Posterior vena cava (tissue), 2 donors: ENCODE measurements around the gene MPZL2. TPM values are rescaled to one million over a fixed set of nuclear protein-coding genes. Genes with fewer than 3 reads are reported as not detected.

Source experiments
- DNase-seq: peaks from one replicate; pipeline ENCODE4 v3.0.0-alpha.2; 2020; ENCODE audit warnings: low spot score
- intact Hi-C, 2 donors: fragments of 100-400 bp; cut with DNase I; formaldehyde crosslinking; loops; one replicate each; pipeline versions ENCODE4 v1.14.1 to v1.14.2; 2022 to 2023
- total RNA-seq, 2 donors: library from RNA; stranded (reverse); fragmentation: NEBNext Ultra II Directional; extraction: Animal tissue kit (Norgen Biotek cat#: 25700); gene quantifications; one replicate each; pipeline ENCODE4 v1.2.1, GENCODE V29; 2021
- donor health status: DM: yes; HTN: yes; CAD: no.
- donor health status: DM: yes; HTN: yes; CAD: no.

The MPZL2 gene
- total RNA-seq, 2 donors from 2014 or later = 29.8 to 53.3 TPM

GRCh38 chr11:118287006-118287405, 22.9 kb upstream of the MPZL2 start:
- DNase-seq = no peak
- intact Hi-C loops = no loop called here

- intact Hi-C loops = no loop called here
- no peak for DNase-seq
Measured at GRCh38 chr11:118286545-118286944, 22.4 kb upstream of the MPZL2 start.

GRCh38 chr11:118283756-118284350, 19.8 kb upstream of the MPZL2 start:
- no peak for DNase-seq
- intact Hi-C loops = no loop called here

- DNase-seq = no peak
- intact Hi-C loops = no loop called here
Measured at GRCh38 chr11:118283037-118283636, 19.0 kb upstream of the MPZL2 start.

- no peak for DNase-seq
- intact Hi-C loops = no loop called here
Measured at GRCh38 chr11:118282606-118283005, 18.5 kb upstream of the MPZL2 start.

GRCh38 chr11:118281284-118281683, 17.2 kb upstream of the MPZL2 start:
- intact Hi-C loops = no loop called here

GRCh38 chr11:118277312-118277711, 13.2 kb upstream of the MPZL2 start:
- intact Hi-C loops = no loop called here
- no peak for DNase-seq

More at GRCh38 chr11:118281284-118281683, 17.2 kb upstream of the MPZL2 start:
- DNase-seq = no peak

GRCh38 chr11:118276422-118276821, 12.3 kb upstream of the MPZL2 start:
- no peak for DNase-seq

GRCh38 chr11:118275176-118275575, 11.1 kb upstream of the MPZL2 start:
- intact Hi-C loops = no loop called here
- DNase-seq = no peak

More at GRCh38 chr11:118276422-118276821, 12.3 kb upstream of the MPZL2 start:
- intact Hi-C loops = no loop called here

GRCh38 chr11:118274186-118274585, 10.1 kb upstream of the MPZL2 start:
- intact Hi-C loops = no loop called here
- no peak for DNase-seq

- no peak for DNase-seq
- intact Hi-C loops = no loop called here
Measured at GRCh38 chr11:118272001-118272400, 7.9 kb upstream of the MPZL2 start.

GRCh38 chr11:118267486-118267885, 3.4 kb upstream of the MPZL2 start:
- DNase-seq = no peak
- intact Hi-C loops = loop anchor here in 1 of 2 donors (10.0 kb wide), 1 partner anchor 63 kb away; no protein-coding TSS in a partner anchor

- no peak for DNase-seq
- intact Hi-C loops = loop anchor here in 1 of 2 donors (10.0 kb wide), 1 partner anchor 61 kb away; no protein-coding TSS in a partner anchor
Measured at GRCh38 chr11:118265954-118266353, 1.9 kb upstream of the MPZL2 start.

GRCh38 chr11:118264569-118265465, 720 bp upstream of the MPZL2 start:
- intact Hi-C loops = loop anchor here in 1 of 2 donors (10.0 kb wide), 1 partner anchor 60 kb away; no protein-coding TSS in a partner anchor
- no peak for DNase-seq

GRCh38 chr11:118263112-118263511, 985 bp downstream of the MPZL2 start:
- intact Hi-C loops = loop anchor here in 1 of 2 donors (10.0 kb wide), 1 partner anchor 58 kb away; no protein-coding TSS in a partner anchor
- DNase-seq = no peak

GRCh38 chr11:118260353-118260752, 3.7 kb downstream of the MPZL2 start:
- intact Hi-C loops = loop anchor here (1.0 to 10.0 kb wide), 2 partner anchors 14 to 56 kb away; no protein-coding TSS in a partner anchor
- no peak for DNase-seq

- no peak for DNase-seq
- intact Hi-C loops = no loop called here
Measured at GRCh38 chr11:118259138-118259537, 5.0 kb downstream of the MPZL2 start.

GRCh38 chr11:118258410-118258809, 5.7 kb downstream of the MPZL2 start:
- intact Hi-C loops = no loop called here

GRCh38 chr11:118252688-118253087, 11.4 kb downstream of the MPZL2 start:
- intact Hi-C loops = no loop called here
- DNase-seq = no peak

More at GRCh38 chr11:118258410-118258809, 5.7 kb downstream of the MPZL2 start:
- no peak for DNase-seq
